GM12878 (cell line): ENCODE results near the gene MCOLN2. TPM values are rescaled to one million over a fixed set of nuclear protein-coding genes. Genes with fewer than 3 reads are reported as not detected.

ENCODE experiments used
- CREB1 ChIP-seq: IDR thresholded peaks from 2 replicates; pipeline ENCODE4 v1.6.1; 2012; ENCODE audit warnings: low read depth, mild to moderate bottlenecking, inconsistent platforms
- EED ChIP-seq: sonication (generic); IDR thresholded peaks from 2 replicates; pipeline ENCODE4 v1.6.1; 2016; ENCODE audit warnings: antibody characterized with exemption, low read depth
- EP300 ChIP-seq, 2 experiments: fragments of 150-350 bp in 1 of 2; IDR thresholded peaks; 2 replicates each; pipeline ENCODE4 v1.6.1; 2011 to 2012; ENCODE audit warnings: low read depth in 2 of 2, low read length in 2 of 2, borderline replicate concordance in 1 of 2, improper control_type of control experiment in 1 of 2, inconsistent platforms in 1 of 2; ENCODE audit not compliant: control insufficient read depth in 1 of 2
- ETV6 ChIP-seq, 2 experiments: fragments of 450-650 bp in 1 of 2; IDR thresholded peaks in 1 of 2; conservative IDR thresholded peaks in 1 of 2; 2 replicates each; pipeline ENCODE4 v1.6.1; 2014; ENCODE audit warnings: antibody characterized with exemption in 1 of 2, borderline replicate concordance in 1 of 2, low read depth in 1 of 2, mild to moderate bottlenecking in 1 of 2, moderate library complexity in 1 of 2
- IKZF1 ChIP-seq: fragments of 450-650 bp; conservative IDR thresholded peaks from 2 replicates; pipeline ENCODE4 v1.6.1; 2017; ENCODE audit warnings: antibody characterized with exemption, mild to moderate bottlenecking
- IRF4 ChIP-seq: IDR thresholded peaks from 2 replicates; pipeline ENCODE4 v1.6.1; 2011; ENCODE audit warnings: low read depth, low read length
- MEF2B ChIP-seq: fragments of 450-650 bp; IDR thresholded peaks from 2 replicates; pipeline ENCODE4 v1.6.1; 2018; ENCODE audit warnings: mild to moderate bottlenecking, moderate library complexity; ENCODE audit not compliant: partially characterized antibody, poor library complexity, severe bottlenecking
- MTA3 ChIP-seq: IDR thresholded peaks from 2 replicates; pipeline ENCODE4 v1.6.1; 2012; ENCODE audit warnings: low read length, inconsistent platforms, borderline replicate concordance
- NFIC ChIP-seq: IDR thresholded peaks from 2 replicates; pipeline ENCODE4 v1.6.1; 2012; ENCODE audit warnings: low read depth, mild to moderate bottlenecking, inconsistent platforms, low read length, moderate library complexity
- NR2F1 ChIP-seq: fragments of 450-650 bp; conservative IDR thresholded peaks from 2 replicates; pipeline ENCODE4 v1.6.1; 2017; ENCODE audit warnings: mild to moderate bottlenecking
- PAX8 ChIP-seq: fragments of 450-650 bp; IDR thresholded peaks from 2 replicates; pipeline ENCODE4 v1.6.1; 2017; ENCODE audit warnings: mild to moderate bottlenecking, moderate library complexity
- POU2F2 ChIP-seq: IDR thresholded peaks from 3 replicates; pipeline ENCODE4 v1.6.1; 2011; ENCODE audit warnings: low read depth, mild to moderate bottlenecking, low read length, borderline replicate concordance
- RUNX3 ChIP-seq: IDR thresholded peaks from 2 replicates; pipeline ENCODE4 v1.6.1; 2012; ENCODE audit warnings: low read length, inconsistent platforms
- SMAD1 ChIP-seq: fragments of 450-650 bp; IDR thresholded peaks from 2 replicates; pipeline ENCODE4 v1.6.1; 2018; ENCODE audit warnings: mild to moderate bottlenecking, low read depth; ENCODE audit not compliant: partially characterized antibody
- SREBF1 ChIP-seq: IDR thresholded peaks from 2 replicates; pipeline ENCODE4 v1.6.1; 2012; ENCODE audit warnings: mild to moderate bottlenecking, low read length
- TAF1 ChIP-seq: IDR thresholded peaks from 2 replicates; pipeline ENCODE4 v1.6.1; 2011; ENCODE audit warnings: mild to moderate bottlenecking, low read depth, low read length, borderline replicate concordance
- TCF7 ChIP-seq: IDR thresholded peaks from 2 replicates; pipeline ENCODE4 v1.6.1; 2014; ENCODE audit warnings: antibody characterized with exemption, borderline replicate concordance
- ZNF274 ChIP-seq: IDR thresholded peaks from one replicate; pipeline ENCODE4 v1.8.0; 2011; ENCODE audit not compliant: insufficient read length, insufficient read depth
- polyA plus RNA-seq, 11 experiments: library from polyadenylated mRNA; depleted of rRNA in 4 of 11; unstranded in 6 of 11; stranded (reverse) in 5 of 11; fragments of >200 nt; fragmentation: Nextera tagmentation in 4 of 11; fragmentation: Illumina TruSeq in 1 of 11; extraction: Ambion mirVana in 4 of 11; extraction: Trizol in 1 of 11; gene quantifications; 1 replicate in 1 of 11; 2 replicates in 10 of 11; pipeline versions ENCODE4 v1.2.1 to v1.2.3, GENCODE V29; 2011 to 2016; ENCODE audit warnings: inconsistent platforms in 2 of 11, missing spikeins in 2 of 11, low read depth in 1 of 11
- total RNA-seq, 4 experiments: library from RNA; depleted of rRNA in 3 of 4; stranded (reverse); fragments of >200 nt in 3 of 4; fragmentation: Illumina TruSeq in 1 of 4; extraction: Trizol in 1 of 4; gene quantifications; 2 replicates each; pipeline versions ENCODE4 v1.2.1 to v1.2.3, GENCODE V29; 2013 to 2021
- TF ChIP-seq, protein P1 (sequence below): IDR thresholded peaks from 2 replicates; pipeline ENCODE4 v1.6.1; 2012; ENCODE audit warnings: low read length, inconsistent platforms
- TF ChIP-seq, protein P2 (sequence below): IDR thresholded peaks from 2 replicates; pipeline ENCODE4 v1.6.1; 2011; ENCODE audit warnings: borderline replicate concordance, low read depth, mild to moderate bottlenecking, moderate library complexity, low read length; ENCODE audit not compliant: insufficient read depth, poor library complexity, severe bottlenecking
- TF ChIP-seq, protein P3 (sequence below): fragments of 450-650 bp; IDR thresholded peaks from 2 replicates; pipeline ENCODE4 v1.6.1; 2016; ENCODE audit warnings: mild to moderate bottlenecking
- TF ChIP-seq, protein P4 (sequence below): fragments of 450-650 bp; IDR thresholded peaks from 2 replicates; pipeline ENCODE4 v1.6.1; 2017; ENCODE audit warnings: mild to moderate bottlenecking, moderate library complexity

MCOLN2 gene
- total and polyA plus RNA-seq, 10 of the 15 experiments (the other 5 are each of a cell fraction or from before 2014, with no cell fraction given): 25.9 to 233 (median 109) TPM

DNA sequence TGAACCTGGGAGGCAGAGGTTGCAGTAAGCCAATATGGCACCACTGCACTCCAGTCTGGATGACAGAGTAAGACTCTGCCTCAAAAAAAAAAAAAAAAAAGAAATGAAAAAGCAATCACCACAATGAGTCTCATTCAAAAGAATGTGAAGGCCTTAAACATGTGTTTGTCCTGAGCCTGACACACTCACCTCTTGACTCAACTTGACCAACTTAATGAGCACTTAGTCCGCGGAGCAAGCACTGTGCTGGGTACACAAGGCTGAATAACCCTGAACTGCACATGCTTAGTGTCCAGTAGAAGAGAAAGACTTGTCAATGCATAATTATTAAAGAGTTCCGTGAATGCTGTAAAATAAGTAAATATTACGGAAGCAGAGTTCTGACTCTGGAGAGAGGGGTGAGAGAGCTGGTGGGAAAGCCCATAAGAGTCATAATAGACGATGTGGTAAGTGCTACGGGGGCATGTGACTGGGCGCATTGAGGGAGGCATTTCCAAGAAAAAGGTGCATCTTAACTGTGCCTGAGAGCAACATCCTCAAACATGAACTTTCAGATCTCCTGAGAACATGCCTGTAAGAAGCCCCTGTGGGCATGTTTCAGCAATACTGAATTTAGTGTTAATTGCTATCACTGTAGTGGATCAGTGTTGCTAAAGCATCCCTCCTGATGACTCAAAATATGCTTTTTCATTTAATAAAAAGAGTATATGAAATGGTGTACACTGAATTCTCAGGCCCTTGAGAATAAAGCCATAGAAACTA lies 27.2 kb downstream of the MCOLN2 start (continued):
- TF ChIP-seq, protein P1, sequence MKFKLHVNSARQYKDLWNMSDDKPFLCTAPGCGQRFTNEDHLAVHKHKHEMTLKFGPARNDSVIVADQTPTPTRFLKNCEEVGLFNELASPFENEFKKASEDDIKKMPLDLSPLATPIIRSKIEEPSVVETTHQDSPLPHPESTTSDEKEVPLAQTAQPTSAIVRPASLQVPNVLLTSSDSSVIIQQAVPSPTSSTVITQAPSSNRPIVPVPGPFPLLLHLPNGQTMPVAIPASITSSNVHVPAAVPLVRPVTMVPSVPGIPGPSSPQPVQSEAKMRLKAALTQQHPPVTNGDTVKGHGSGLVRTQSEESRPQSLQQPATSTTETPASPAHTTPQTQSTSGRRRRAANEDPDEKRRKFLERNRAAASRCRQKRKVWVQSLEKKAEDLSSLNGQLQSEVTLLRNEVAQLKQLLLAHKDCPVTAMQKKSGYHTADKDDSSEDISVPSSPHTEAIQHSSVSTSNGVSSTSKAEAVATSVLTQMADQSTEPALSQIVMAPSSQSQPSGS: peak; percentile 95
- TF ChIP-seq SMAD1 (peak; percentile 76), RUNX3 (peak; percentile 83), TAF1 (no peak), MTA3 (peak; percentile 69; the same call in 1 of the 2 replicates), EP300 (IDR thresholded peaks at IDR 0.05; ENCODE audit: borderline replicate concordance in 1 of 2, control insufficient read depth in 1 of 2, low read depth in 2 of 2, low read length in 2 of 2) (peak in 1 of 2 experiments; percentile 66; a peak in 1 of 4 replicates), IKZF1 (peak; percentile 84), MEF2B (peak; percentile 95), NFIC (peak; percentile 89), POU2F2 (peak; percentile 57; the same call in 1 of the 3 replicates), NR2F1 (0 out of 2 replicates have a peak, but pooled peaks have one; percentile 20), IRF4 (peak; percentile 86), ETV6 (conservative IDR thresholded peaks at IDR 0.05 in 1 of 2, IDR thresholded peaks at IDR 0.05 in 1 of 2; ENCODE audit: borderline replicate concordance in 1 of 2, low read depth in 1 of 2) (peak in 1 of 2 experiments; percentile 80; a peak in 2 of 4 replicates), ZNF274 (no peak), CREB1 (0 out of 2 replicates have a peak, but pooled peaks have one; percentile 19), PAX8 (peak; percentile 34; the same call in 1 of the 2 replicates), SREBF1 (no peak), TCF7 (peak; percentile 8; the same call in 1 of the 2 replicates), EED (peak; percentile 84)
- TF ChIP-seq, protein P2, sequence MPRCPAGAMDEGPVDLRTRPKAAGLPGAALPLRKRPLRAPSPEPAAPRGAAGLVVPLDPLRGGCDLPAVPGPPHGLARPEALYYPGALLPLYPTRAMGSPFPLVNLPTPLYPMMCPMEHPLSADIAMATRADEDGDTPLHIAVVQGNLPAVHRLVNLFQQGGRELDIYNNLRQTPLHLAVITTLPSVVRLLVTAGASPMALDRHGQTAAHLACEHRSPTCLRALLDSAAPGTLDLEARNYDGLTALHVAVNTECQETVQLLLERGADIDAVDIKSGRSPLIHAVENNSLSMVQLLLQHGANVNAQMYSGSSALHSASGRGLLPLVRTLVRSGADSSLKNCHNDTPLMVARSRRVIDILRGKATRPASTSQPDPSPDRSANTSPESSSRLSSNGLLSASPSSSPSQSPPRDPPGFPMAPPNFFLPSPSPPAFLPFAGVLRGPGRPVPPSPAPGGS: peak; percentile 96
- TF ChIP-seq, protein P3, sequence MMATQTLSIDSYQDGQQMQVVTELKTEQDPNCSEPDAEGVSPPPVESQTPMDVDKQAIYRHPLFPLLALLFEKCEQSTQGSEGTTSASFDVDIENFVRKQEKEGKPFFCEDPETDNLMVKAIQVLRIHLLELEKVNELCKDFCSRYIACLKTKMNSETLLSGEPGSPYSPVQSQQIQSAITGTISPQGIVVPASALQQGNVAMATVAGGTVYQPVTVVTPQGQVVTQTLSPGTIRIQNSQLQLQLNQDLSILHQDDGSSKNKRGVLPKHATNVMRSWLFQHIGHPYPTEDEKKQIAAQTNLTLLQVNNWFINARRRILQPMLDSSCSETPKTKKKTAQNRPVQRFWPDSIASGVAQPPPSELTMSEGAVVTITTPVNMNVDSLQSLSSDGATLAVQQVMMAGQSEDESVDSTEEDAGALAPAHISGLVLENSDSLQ: 0 out of 2 replicates have a peak, but pooled peaks have one; percentile 13
- TF ChIP-seq, protein P4, sequence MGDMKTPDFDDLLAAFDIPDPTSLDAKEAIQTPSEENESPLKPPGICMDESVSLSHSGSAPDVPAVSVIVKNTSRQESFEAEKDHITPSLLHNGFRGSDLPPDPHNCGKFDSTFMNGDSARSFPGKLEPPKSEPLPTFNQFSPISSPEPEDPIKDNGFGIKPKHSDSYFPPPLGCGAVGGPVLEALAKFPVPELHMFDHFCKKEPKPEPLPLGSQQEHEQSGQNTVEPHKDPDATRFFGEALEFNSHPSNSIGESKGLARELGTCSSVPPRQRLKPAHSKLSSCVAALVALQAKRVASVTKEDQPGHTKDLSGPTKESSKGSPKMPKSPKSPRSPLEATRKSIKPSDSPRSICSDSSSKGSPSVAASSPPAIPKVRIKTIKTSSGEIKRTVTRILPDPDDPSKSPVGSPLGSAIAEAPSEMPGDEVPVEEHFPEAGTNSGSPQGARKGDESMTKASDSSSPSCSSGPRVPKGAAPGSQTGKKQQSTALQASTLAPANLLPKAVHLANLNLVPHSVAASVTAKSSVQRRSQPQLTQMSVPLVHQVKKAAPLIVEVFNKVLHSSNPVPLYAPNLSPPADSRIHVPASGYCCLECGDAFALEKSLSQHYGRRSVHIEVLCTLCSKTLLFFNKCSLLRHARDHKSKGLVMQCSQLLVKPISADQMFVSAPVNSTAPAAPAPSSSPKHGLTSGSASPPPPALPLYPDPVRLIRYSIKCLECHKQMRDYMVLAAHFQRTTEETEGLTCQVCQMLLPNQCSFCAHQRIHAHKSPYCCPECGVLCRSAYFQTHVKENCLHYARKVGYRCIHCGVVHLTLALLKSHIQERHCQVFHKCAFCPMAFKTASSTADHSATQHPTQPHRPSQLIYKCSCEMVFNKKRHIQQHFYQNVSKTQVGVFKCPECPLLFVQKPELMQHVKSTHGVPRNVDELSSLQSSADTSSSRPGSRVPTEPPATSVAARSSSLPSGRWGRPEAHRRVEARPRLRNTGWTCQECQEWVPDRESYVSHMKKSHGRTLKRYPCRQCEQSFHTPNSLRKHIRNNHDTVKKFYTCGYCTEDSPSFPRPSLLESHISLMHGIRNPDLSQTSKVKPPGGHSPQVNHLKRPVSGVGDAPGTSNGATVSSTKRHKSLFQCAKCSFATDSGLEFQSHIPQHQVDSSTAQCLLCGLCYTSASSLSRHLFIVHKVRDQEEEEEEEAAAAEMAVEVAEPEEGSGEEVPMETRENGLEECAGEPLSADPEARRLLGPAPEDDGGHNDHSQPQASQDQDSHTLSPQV: peak; percentile 50; the same call in 1 of the 2 replicates
